Astrocyte of the spinal cord (primary cell): ENCODE measurements around the gene PDCD1LG2.

Experiments
- DNase-seq: peaks from one replicate; pipeline ENCODE4 v3.0.0; 2011; ENCODE audit warnings: low read depth, low spot score
- H3K4me3 ChIP-seq: 2 replicates; pipeline ENCODE4 v1.5.1; 2011; ENCODE audit warnings: low read depth, mild to moderate bottlenecking, low read length, moderate library complexity
- in situ Hi-C: cut with HindIII; loops from 2 replicates; pipeline ENCODE4 v1.10.0; 2017; ENCODE audit warnings: low sequenced_read_pairs
- TF ChIP-seq, protein P1 (sequence below): IDR thresholded peaks from 2 replicates; pipeline ENCODE4 v1.5.1; 2012; ENCODE audit warnings: low read depth, mild to moderate bottlenecking, low read length, inconsistent platforms

PDCD1LG2 gene

DNA sequence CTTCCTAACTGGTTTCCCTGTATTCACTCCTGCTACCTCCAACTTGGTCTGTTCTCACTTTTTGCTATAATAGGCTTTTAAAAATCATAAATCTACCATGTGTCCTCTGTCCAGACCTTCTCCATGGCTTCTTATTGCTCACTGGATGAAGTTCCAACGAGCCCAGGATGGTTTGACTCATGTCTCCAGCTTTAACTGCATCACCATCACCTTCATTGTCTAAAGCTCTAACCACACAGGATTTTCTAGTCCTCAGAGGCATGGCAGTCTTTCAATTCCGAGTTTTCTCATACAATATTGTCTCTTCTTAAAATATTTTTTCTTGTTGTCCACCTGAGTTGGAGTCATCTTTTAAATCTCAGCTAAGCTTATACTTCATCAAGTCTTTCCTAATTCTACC lies 49.3 kb downstream of the PDCD1LG2 start:
- TF ChIP-seq, protein P1, sequence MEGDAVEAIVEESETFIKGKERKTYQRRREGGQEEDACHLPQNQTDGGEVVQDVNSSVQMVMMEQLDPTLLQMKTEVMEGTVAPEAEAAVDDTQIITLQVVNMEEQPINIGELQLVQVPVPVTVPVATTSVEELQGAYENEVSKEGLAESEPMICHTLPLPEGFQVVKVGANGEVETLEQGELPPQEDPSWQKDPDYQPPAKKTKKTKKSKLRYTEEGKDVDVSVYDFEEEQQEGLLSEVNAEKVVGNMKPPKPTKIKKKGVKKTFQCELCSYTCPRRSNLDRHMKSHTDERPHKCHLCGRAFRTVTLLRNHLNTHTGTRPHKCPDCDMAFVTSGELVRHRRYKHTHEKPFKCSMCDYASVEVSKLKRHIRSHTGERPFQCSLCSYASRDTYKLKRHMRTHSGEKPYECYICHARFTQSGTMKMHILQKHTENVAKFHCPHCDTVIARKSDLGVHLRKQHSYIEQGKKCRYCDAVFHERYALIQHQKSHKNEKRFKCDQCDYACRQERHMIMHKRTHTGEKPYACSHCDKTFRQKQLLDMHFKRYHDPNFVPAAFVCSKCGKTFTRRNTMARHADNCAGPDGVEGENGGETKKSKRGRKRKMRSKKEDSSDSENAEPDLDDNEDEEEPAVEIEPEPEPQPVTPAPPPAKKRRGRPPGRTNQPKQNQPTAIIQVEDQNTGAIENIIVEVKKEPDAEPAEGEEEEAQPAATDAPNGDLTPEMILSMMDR: no peak
- in situ Hi-C loops: no loop called here
- H3K4me3 ChIP-seq: no peak overlapping the region
- no peak for DNase-seq

DNA sequence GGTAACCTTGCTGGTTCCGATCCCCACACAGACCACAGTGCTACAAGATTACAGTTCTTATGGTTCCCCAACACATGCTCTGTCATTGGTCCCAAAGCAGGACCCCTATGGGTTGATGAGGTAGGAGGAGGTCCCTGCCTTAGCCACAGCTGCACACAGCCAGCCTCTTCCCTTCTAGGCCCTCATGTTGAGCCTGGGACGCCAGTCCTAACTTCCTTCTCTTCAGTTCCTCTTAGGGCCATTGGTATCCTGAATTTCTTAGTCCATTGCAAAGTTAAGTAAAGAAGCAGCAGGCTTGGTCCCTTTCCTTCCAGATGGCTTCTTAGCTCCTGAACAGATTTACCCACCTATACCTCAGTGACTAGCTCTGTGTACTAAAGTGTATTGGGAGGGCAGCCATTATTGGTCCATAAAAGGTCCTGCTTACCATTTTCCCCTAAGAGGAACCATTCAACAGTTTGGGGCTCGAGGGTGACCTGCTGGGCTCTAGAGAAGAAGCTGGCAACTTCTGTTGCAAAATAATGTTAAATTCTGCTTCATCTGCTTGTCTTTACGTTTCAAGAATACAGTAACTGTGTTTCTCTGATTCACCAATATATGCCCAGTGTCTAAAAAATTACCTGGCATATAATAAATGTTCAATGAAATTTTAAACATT lies 50.2 kb downstream of the PDCD1LG2 start:
- in situ Hi-C loops: no loop called here
- DNase-seq: no peak
- TF ChIP-seq, protein P1: no peak
- H3K4me3 ChIP-seq: no peak overlapping the region

DNA sequence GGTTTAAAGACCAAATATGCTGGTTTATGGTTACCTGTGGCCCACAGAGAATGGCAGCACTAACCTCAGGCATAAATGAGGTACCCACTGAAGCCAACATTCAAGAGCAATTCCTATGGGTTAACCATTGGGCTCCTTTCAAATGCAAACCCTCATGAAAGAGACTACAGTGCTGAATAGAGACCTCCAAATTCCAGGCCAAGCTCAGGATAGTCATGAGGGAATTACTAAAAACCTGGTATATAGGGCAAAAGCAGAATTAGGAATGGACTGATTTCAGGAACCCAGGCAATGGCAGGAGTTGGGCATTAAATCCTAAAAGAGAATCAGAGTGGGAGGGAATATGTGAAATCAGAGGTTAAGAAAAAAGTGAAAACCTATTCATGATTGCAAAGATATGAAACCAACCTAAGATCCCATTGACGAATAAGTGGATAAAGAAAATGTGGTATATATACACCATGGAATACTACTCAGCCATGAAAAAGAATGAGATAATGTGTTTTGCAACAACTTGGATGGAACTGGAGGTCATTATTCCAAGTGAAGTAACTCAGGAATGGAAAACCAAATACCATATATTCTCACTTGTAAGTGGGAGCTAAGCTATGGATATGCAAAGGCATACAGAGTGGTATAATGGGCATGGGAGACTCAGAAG lies 51.6 kb downstream of the PDCD1LG2 start:
- in situ Hi-C loops: no loop called here
- TF ChIP-seq, protein P1: no peak
- DNase-seq: no peak
- no peak overlapping the region for H3K4me3 ChIP-seq

DNA sequence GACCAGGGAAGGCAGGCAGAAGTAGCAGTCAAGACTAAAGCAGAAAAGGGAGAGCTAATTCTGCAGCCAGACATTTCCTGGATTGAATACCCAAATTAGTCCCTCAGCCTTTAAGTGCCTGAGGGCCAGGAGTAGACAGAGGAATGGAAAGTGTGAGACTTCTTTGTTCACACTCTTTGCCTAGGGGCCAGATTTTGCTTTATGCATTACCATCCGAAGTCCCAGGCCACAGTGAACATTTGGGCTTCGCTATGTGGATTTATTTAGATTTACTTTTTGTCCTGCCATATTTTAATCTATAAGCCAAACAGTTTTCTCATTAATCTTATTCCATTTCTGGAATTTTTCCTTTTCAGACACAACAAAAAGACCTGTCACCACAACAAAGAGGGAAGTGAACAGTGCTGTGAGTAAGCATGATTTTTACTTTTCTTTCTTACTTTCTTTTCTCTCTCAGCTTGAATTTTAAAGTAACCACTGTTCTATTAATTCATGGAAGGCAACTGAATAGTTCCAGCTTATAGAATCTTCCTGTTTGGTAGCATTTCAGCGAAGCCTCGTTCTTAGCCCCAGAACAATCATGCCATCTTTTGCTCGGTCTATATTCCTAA lies 52.6 kb downstream of the PDCD1LG2 start:
- H3K4me3 ChIP-seq: no peak overlapping the region
- TF ChIP-seq, protein P1: no peak
- in situ Hi-C loops: no loop called here
- no peak for DNase-seq

DNA sequence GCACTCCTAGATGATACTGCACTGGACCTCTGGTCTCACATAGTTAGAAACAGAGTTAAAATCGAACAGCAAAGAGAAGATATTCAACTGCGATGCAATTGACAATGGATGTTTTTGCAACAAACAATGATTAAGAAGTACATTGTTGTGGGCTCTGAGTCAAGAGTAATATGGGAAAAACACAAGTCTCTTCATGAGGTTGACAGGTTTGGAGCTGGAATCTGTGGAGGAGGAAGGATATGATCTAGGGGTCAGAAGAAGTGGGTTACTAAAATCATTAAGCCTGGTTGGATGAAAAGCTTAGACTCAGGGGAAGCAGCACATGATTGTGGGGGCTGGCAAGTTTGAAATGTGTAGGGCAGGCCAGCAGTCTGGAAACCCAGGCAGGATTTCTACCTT lies 53.1 kb downstream of the PDCD1LG2 start:
- no peak overlapping the region for H3K4me3 ChIP-seq
- in situ Hi-C loops: no loop called here
- DNase-seq: no peak
- TF ChIP-seq, protein P1: no peak

DNA sequence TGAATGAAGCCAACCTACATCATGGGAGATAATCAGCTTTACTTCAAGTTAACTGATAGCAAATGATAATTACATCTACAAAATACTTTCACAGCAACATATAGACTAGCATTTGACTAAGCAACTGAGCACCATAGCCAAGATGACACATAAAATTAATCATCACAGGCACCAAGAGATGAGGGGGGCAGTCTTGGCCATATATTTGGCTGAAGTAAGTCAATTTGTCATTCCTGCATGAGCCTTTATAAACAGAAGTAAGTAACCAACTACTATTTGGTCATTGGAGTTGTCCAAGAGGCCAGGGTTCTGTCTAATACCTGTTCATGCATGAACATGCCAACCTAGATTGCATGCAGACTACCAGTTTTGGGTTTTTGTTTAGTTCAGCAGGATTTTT lies 53.6 kb downstream of the PDCD1LG2 start:
- in situ Hi-C loops: no loop called here
- no peak overlapping the region for H3K4me3 ChIP-seq
- TF ChIP-seq, protein P1: no peak
- DNase-seq: no peak
